ENCODE data around the gene STARD10.

STARD10 gene

GRCh38 chr11:72779495-72780128 lies 14.2 kb downstream of the STARD10 start:
- no peak for TF ChIP-seq CTCF (IDR thresholded peaks at IDR 0.05; ENCODE audit: low read depth, low read length)
- H3K4me3 ChIP-seq (ENCODE audit: low read depth, low read length) = no peak overlapping the region
- in situ Hi-C loops (cut with HindIII; ENCODE audit: low sequenced_read_pairs) = no loop called here
- DNase-seq (ENCODE audit: low read depth, low spot score) = no peak

DNA sequence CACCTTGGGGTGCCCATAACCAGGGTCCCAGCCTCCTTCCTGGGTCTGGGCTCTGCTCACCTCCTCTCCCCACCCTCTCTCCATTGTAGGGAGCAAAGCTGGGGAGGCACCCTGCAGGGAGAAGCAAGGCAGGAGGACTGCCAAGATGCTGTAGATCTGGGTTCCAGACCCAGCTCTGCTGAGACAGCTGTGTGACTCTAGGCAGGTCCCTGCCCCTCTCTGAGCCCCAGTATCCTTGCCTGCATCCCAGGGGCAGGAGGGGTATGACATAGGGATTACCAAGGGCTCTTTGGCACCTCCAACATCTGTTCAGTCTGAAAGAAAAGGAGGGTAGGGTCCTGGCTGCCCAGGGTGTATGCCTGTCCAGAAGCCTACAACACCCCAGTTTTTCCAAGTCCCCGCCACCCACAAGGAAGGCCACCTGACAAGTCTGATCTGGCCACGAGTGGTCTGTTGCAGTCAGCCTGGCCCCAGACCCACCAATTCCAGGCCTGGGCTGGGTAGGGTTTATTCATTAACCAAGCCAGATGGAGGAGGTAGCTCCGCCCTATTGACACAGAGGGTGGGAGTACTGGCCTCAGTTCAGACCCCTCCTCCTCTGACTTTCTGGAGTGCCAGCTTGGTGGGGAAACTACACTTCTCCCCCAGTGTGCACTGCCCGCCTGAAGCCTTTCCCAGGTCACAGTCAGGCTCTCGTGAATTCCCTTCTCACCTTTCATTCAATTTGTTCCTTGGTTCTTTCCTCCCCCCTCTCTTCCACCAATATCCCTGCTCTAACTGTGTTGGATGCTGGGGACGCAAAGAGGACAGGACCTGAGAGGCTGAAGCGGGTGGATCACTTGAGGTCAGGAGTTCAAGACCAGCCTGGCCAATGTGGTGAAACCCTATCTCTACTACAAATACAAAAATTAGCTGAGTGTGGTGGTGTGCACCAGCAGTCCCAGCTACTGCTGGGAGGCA lies 15.0 kb downstream of the STARD10 start:
- no peak for TF ChIP-seq CTCF (IDR thresholded peaks at IDR 0.05; ENCODE audit: low read depth, low read length)
- in situ Hi-C loops (cut with HindIII; ENCODE audit: low sequenced_read_pairs) = no loop called here
- DNase-seq (ENCODE audit: low read depth, low spot score) = no peak
- H3K4me3 ChIP-seq (ENCODE audit: low read depth, low read length) = no peak overlapping the region

- H3K4me3 ChIP-seq (ENCODE audit: low read depth, low read length) = no peak overlapping the region
- in situ Hi-C loops (cut with HindIII; ENCODE audit: low sequenced_read_pairs) = no loop called here
- TF ChIP-seq CTCF (IDR thresholded peaks at IDR 0.05; ENCODE audit: low read depth, low read length) = no peak
- DNase-seq (ENCODE audit: low read depth, low spot score) = no peak
Observed at GRCh38 chr11:72777755-72778278, 16.0 kb downstream of the STARD10 start.

DNA sequence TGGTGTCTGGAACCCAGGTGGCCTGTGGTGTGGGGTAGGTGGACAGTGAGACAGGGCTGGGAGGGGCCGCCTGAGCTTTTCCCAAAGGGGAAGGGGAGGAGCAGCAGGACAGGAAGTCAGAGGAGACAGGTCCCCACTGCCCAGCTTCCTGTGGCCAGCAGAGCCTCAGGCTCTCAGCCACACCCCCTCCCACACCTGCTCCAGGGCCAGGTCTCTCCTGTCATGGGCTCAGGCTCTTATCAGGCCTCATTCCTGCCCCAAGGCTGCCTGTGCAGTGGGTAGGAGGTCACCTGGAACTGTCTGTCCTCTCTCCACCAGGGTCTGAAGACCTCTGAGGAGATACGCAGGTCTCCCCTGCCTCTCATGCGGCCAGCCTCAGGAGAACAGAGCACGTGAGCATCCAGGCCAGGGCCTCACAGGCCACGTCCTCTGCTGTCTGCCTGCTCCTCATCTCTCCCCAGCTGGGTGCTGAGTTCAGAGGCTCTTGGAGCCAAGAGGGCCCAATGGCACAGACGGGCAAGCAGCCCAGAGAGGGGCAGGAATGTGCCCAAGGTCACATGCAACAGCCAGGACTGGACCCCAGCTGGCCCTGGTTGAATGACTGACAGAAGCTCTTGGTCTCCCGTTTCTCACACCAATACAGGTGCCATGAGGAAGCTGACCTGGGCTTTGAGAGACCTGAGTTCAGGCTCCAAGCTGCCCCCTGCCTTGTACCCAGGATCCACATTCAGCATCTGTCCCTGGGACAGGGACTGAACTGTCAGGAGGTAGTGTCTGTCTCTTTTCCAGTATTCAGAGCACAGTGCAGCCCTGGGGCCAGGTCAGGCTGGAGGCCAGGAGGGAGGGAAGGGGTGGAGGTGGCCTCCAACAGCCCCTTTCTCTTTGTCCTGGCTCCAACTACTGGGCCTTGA lies 16.7 kb downstream of the STARD10 start:
- TF ChIP-seq CTCF (IDR thresholded peaks at IDR 0.05; ENCODE audit: low read depth, low read length) = no peak
- no peak for DNase-seq (ENCODE audit: low read depth, low spot score)
- no peak overlapping the region for H3K4me3 ChIP-seq (ENCODE audit: low read depth, low read length)
- in situ Hi-C loops (cut with HindIII; ENCODE audit: low sequenced_read_pairs) = no loop called here

GRCh38 chr11:72776117-72776843 lies 17.6 kb downstream of the STARD10 start:
- in situ Hi-C loops (cut with HindIII; ENCODE audit: low sequenced_read_pairs) = no loop called here
- no peak overlapping the region for H3K4me3 ChIP-seq (ENCODE audit: low read depth, low read length)
- no peak for DNase-seq (ENCODE audit: low read depth, low spot score)
- no peak for TF ChIP-seq CTCF (IDR thresholded peaks at IDR 0.05; ENCODE audit: low read depth, low read length)

All from astrocyte of the spinal cord (primary cell).